ENCODE measurements around the gene ZBTB7C.

ZBTB7C gene

DNA sequence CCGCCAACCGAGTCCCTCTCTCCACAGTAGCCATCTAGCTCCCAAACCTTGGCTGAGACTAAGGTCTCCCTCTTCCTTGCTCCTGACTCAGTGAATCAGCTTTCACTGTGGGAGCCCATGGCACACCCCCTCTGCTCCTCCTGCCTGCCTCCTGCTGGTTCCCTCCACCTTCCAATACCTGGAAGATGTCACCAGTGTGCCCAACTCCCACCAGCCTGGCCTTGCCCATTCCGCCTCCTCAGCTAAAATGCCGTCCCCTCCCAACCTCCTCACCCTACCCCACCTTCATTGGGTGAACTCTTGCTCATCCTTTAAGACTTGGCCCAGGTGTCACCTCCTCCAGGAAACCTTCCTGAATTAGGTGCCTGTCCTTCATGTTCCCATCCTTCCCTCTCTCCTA is 348.8 kb downstream of the ZBTB7C start:
- H3K4me3 ChIP-seq (replicated peaks; ENCODE audit: low read depth, low read length), result no peak overlapping the region
- no peak for DNase-seq (ENCODE audit: extremely low read depth, low read depth)
- TF ChIP-seq, protein P1, sequence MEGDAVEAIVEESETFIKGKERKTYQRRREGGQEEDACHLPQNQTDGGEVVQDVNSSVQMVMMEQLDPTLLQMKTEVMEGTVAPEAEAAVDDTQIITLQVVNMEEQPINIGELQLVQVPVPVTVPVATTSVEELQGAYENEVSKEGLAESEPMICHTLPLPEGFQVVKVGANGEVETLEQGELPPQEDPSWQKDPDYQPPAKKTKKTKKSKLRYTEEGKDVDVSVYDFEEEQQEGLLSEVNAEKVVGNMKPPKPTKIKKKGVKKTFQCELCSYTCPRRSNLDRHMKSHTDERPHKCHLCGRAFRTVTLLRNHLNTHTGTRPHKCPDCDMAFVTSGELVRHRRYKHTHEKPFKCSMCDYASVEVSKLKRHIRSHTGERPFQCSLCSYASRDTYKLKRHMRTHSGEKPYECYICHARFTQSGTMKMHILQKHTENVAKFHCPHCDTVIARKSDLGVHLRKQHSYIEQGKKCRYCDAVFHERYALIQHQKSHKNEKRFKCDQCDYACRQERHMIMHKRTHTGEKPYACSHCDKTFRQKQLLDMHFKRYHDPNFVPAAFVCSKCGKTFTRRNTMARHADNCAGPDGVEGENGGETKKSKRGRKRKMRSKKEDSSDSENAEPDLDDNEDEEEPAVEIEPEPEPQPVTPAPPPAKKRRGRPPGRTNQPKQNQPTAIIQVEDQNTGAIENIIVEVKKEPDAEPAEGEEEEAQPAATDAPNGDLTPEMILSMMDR (IDR thresholded peaks at IDR 0.05; ENCODE audit: low read depth, low read length, missing control alignments), result no peak

DNA sequence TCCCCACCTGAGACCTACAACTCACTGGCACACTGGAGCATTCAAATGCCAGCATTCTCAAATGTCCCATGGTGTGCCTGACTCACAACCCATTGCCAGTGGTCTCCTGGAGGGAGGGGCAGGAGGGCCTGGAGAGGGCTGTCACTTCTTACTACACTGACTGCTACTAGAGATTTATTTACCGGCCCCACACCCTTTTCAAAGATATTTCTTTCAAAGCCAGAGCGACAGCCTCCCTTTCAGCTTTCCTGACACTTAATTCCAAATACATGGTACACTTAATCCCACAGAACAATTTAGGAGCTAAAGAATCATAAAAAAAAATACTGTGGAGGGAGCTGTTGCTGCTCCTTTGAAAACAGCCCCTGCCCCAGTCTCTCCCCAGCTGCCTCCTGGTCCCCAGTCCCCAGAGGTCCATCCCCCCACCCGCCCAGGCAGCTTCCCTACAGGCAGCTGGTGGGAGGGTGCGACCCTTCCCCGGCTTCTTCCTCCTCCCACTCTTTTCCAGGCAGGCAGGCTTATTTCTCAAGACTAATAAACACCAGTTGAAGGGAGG is 349.6 kb downstream of the ZBTB7C start:
- no peak overlapping the region for H3K4me3 ChIP-seq (replicated peaks; ENCODE audit: low read depth, low read length)
- DNase-seq (ENCODE audit: extremely low read depth, low read depth), result no peak
- TF ChIP-seq, protein P1 (IDR thresholded peaks at IDR 0.05; ENCODE audit: low read depth, low read length, missing control alignments), result no peak

DNA sequence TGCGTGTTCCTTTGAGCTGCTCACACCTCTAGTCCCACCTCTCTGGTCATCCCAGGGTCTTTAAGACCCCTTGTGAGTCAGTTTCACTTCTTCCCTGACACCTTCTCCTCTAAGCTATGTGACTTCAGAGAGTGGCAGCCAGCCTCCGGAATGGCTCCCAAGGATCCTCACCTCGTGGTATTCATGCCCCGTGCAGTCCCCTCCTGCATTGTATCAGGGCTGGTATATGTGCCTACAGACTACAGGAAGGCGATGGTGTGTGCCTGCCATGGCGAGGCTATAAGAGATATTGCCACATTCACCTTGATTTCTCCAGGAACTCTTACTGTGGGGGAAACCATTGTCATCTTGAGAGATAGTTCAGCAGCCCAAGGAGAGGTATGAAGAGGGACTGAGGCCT is 350.7 kb downstream of the ZBTB7C start:
- no peak for DNase-seq (ENCODE audit: extremely low read depth, low read depth)
- TF ChIP-seq, protein P1 (IDR thresholded peaks at IDR 0.05; ENCODE audit: low read depth, low read length, missing control alignments), result no peak
- H3K4me3 ChIP-seq (replicated peaks; ENCODE audit: low read depth, low read length), result no peak overlapping the region

DNA sequence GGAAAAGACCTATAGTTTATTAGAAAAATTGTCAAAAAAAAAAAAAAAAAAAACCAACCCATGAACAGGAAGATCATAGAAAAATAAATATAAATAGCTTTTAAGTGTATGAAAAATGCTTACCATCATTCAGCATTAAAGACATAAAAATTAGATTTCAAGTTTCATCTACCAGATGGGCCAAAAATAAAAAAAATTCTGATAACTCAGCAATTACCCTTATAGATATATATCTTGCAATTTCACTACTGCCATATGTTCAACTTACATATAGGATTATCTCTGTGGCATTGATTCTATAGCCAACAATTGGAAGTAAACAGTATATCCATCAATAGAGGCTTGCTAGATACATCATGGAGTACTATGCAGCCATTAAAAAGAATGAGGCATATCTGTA is 352.2 kb downstream of the ZBTB7C start:
- H3K4me3 ChIP-seq (replicated peaks; ENCODE audit: low read depth, low read length), result no peak overlapping the region
- DNase-seq (ENCODE audit: extremely low read depth, low read depth), result no peak
- TF ChIP-seq, protein P1 (IDR thresholded peaks at IDR 0.05; ENCODE audit: low read depth, low read length, missing control alignments), result no peak

DNA sequence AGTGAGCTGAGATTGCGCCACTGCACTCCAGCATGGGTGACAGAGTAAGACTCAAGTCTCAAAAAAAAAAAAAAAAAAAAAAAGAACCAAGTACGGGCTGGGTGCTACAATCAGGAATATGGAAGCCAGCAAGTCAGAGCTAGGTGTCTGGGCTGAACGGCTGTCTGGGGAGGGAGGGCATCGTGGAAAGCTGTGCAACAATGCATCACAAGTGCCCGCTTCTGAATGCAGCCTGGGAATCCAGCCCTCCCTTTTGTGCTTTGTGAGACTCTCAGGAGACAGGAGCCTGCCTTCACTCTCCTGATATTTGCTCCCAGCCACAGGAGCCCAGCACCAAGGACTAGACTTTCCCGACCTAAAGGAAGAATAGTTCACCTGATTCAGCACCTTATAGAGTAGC is 353.8 kb downstream of the ZBTB7C start:
- TF ChIP-seq, protein P1 (IDR thresholded peaks at IDR 0.05; ENCODE audit: low read depth, low read length, missing control alignments), result no peak
- H3K4me3 ChIP-seq (replicated peaks; ENCODE audit: low read depth, low read length), result no peak overlapping the region
- no peak for DNase-seq (ENCODE audit: extremely low read depth, low read depth)

DNA sequence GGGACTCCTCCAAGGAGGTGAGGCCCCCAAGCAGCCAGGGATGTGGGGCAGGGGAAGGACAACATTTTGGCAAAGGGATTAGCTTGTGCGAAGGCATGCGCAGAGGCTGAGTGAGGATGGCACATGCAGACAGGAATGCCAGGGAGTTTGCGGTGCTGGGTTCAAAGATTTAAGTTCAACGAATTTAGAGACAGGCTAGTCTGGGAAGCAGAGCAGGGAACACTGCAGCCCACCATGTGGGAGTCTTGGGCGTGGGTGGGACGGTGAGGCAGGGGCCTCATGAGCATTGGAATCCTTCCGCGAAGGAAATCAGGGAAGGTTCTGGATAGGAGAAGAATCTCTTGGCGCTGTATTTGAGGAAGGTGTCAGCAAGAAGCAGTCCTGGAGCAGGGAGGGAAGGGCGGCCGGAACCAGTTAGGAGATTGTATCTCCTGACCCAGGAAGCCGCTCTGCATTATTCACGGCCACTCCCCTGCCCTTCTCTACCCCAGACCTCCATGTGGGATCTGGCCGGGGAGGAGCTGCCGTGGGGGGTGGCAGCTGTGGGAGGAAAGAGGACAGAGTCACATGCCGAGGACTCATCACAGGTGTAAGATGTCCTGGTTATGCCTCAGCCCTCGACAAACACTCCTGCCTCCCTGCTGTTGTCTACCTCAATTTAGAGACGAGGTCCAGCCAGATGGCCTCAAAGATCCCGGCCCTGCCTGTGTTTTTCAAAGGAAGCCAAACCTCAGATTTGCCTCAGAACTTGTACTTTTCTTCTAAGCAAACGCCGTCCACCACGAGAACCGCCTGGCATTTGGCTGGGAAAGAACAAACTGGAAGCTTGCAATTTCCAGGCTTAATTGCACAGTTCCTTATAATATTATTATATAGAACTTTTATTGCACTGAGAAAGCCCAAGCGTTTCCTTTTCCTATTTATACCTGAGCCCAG is 355.0 kb downstream of the ZBTB7C start:
- TF ChIP-seq, protein P1 (IDR thresholded peaks at IDR 0.05; ENCODE audit: low read depth, low read length, missing control alignments), result no peak
- no peak for DNase-seq (ENCODE audit: extremely low read depth, low read depth)

More for the DNA sequence above, 355.0 kb downstream of the ZBTB7C start:
- H3K4me3 ChIP-seq (replicated peaks; ENCODE audit: low read depth, low read length), result no peak overlapping the region

Data from HFF-Myc (cell line).